ENCODE measurements around the gene LGR6.
"Not testable (repeated sequence)": the region's sequence is repeated elsewhere in the genome, so short reads cannot be mapped to it uniquely, and the experiment has no call there.

LGR6 gene

GRCh38 chr1:202349206-202349928, 155.8 kb downstream of the LGR6 start:
- Histone ChIP-seq H3K4me3 (ENCODE audit: low read depth, low read length) (peak overlapping the region; percentile 86), H3K9ac (ENCODE audit: low read depth, low read length) (peak overlapping the region; percentile 54), H3K9me3 (ENCODE audit: control insufficient read depth, insufficient read depth, low read length) (no peaks in the 10 kb centered on the region), H3K27me3 (ENCODE audit: control insufficient read depth, insufficient read depth, low read length) (no peaks in the 10 kb centered on the region), H3K36me3 (ENCODE audit: control insufficient read depth, insufficient read depth, low read length) (no peaks in the 10 kb centered on the region), H3K4me1 (ENCODE audit: control insufficient read depth, insufficient read depth, low read length) (peaks cover 13% of the 10 kb centered on the region; the same call in 1 of the 2 replicates), H3K27ac (ENCODE audit: low read depth, low read length) (peak overlapping the region; percentile 92)

GRCh38 chr1:202351725-202352124, 158.1 kb downstream of the LGR6 start:
- Histone ChIP-seq H3K9ac (ENCODE audit: low read depth, low read length) (no peak overlapping the region), H3K27ac (ENCODE audit: low read depth, low read length) (no peak overlapping the region), H3K36me3 (ENCODE audit: control insufficient read depth, insufficient read depth, low read length) (no peaks in the 10 kb centered on the region), H3K9me3 (ENCODE audit: control insufficient read depth, insufficient read depth, low read length) (no peaks in the 10 kb centered on the region), H3K27me3 (ENCODE audit: control insufficient read depth, insufficient read depth, low read length) (no peaks in the 10 kb centered on the region), H3K4me3 (ENCODE audit: low read depth, low read length) (no peak overlapping the region), H3K4me1 (ENCODE audit: control insufficient read depth, insufficient read depth, low read length) (peaks cover 13% of the 10 kb centered on the region; the same call in 1 of the 2 replicates)

- H3K4me1 ChIP-seq (ENCODE audit: control insufficient read depth, insufficient read depth, low read length): peaks cover 13% of the 10 kb centered on the region; the same call in 1 of the 2 replicates
- H3K27me3 ChIP-seq (ENCODE audit: control insufficient read depth, insufficient read depth, low read length); H3K27ac ChIP-seq (ENCODE audit: low read depth, low read length); H3K4me3 ChIP-seq (ENCODE audit: low read depth, low read length); H3K9ac ChIP-seq (ENCODE audit: low read depth, low read length); H3K36me3 ChIP-seq (ENCODE audit: control insufficient read depth, insufficient read depth, low read length); H3K9me3 ChIP-seq (ENCODE audit: control insufficient read depth, insufficient read depth, low read length): not testable (repeated sequence)
Measured at GRCh38 chr1:202352583-202353197, 159.1 kb downstream of the LGR6 start.

GRCh38 chr1:202355944-202356553, 162.4 kb downstream of the LGR6 start:
- no peaks in the 10 kb centered on the region for H3K36me3 ChIP-seq (ENCODE audit: control insufficient read depth, insufficient read depth, low read length)
- H3K4me3 ChIP-seq (ENCODE audit: low read depth, low read length): no peak overlapping the region
- H3K27me3 ChIP-seq (ENCODE audit: control insufficient read depth, insufficient read depth, low read length): no peaks in the 10 kb centered on the region
- H3K9me3 ChIP-seq (ENCODE audit: control insufficient read depth, insufficient read depth, low read length): no peaks in the 10 kb centered on the region; the same call in 1 of the 2 replicates
- 0 out of 2 replicates have a peak, but pooled peaks cover 3% of the 10 kb centered on the region for H3K4me1 ChIP-seq (ENCODE audit: control insufficient read depth, insufficient read depth, low read length)
- no peak overlapping the region for H3K9ac ChIP-seq (ENCODE audit: low read depth, low read length)
- H3K27ac ChIP-seq (ENCODE audit: low read depth, low read length): no peak overlapping the region

GRCh38 chr1:202357506-202357905, 163.9 kb downstream of the LGR6 start:
- H3K4me3 ChIP-seq (ENCODE audit: low read depth, low read length): no peak overlapping the region
- no peak overlapping the region for H3K27ac ChIP-seq (ENCODE audit: low read depth, low read length)
- H3K4me1 ChIP-seq (ENCODE audit: control insufficient read depth, insufficient read depth, low read length): peaks cover 15% of the 10 kb centered on the region
- no peaks in the 10 kb centered on the region; the same call in 1 of the 2 replicates for H3K9me3 ChIP-seq (ENCODE audit: control insufficient read depth, insufficient read depth, low read length)
- no peak overlapping the region for H3K9ac ChIP-seq (ENCODE audit: low read depth, low read length)
- no peaks in the 10 kb centered on the region for H3K27me3 ChIP-seq (ENCODE audit: control insufficient read depth, insufficient read depth, low read length)
- no peaks in the 10 kb centered on the region for H3K36me3 ChIP-seq (ENCODE audit: control insufficient read depth, insufficient read depth, low read length)

- Histone ChIP-seq H3K27ac (ENCODE audit: low read depth, low read length) (peak overlapping the region; percentile 77), H3K27me3 (ENCODE audit: control insufficient read depth, insufficient read depth, low read length) (no peaks in the 10 kb centered on the region)
Measured at GRCh38 chr1:202361224-202361623, 167.6 kb downstream of the LGR6 start.

GRCh38 chr1:202361701-202362100, 168.1 kb downstream of the LGR6 start:
- Histone ChIP-seq H3K4me1 (ENCODE audit: control insufficient read depth, insufficient read depth, low read length) (peaks cover 34% of the 10 kb centered on the region), H3K9me3 (ENCODE audit: control insufficient read depth, insufficient read depth, low read length) (no peaks in the 10 kb centered on the region; the same call in 1 of the 2 replicates), H3K4me3 (ENCODE audit: low read depth, low read length) (peak overlapping the region; percentile 24), H3K9ac (ENCODE audit: low read depth, low read length) (no peak overlapping the region), H3K36me3 (ENCODE audit: control insufficient read depth, insufficient read depth, low read length) (no peaks in the 10 kb centered on the region), H3K27me3 (ENCODE audit: control insufficient read depth, insufficient read depth, low read length) (no peaks in the 10 kb centered on the region), H3K27ac (ENCODE audit: low read depth, low read length) (peak overlapping the region; percentile 77)

More at GRCh38 chr1:202361224-202361623, 167.6 kb downstream of the LGR6 start:
- Histone ChIP-seq H3K9ac (ENCODE audit: low read depth, low read length) (no peak overlapping the region), H3K4me3 (ENCODE audit: low read depth, low read length) (peak overlapping the region; percentile 24), H3K4me1 (ENCODE audit: control insufficient read depth, insufficient read depth, low read length) (peaks cover 34% of the 10 kb centered on the region), H3K9me3 (ENCODE audit: control insufficient read depth, insufficient read depth, low read length) (no peaks in the 10 kb centered on the region; the same call in 1 of the 2 replicates), H3K36me3 (ENCODE audit: control insufficient read depth, insufficient read depth, low read length) (no peaks in the 10 kb centered on the region)

- H3K9ac ChIP-seq (ENCODE audit: low read depth, low read length): no peak overlapping the region
- peak overlapping the region; percentile 15 for H3K4me3 ChIP-seq (ENCODE audit: low read depth, low read length)
- no peaks in the 10 kb centered on the region for H3K27me3 ChIP-seq (ENCODE audit: control insufficient read depth, insufficient read depth, low read length)
- H3K4me1 ChIP-seq (ENCODE audit: control insufficient read depth, insufficient read depth, low read length): peaks cover 34% of the 10 kb centered on the region
- peak overlapping the region; percentile 69 for H3K27ac ChIP-seq (ENCODE audit: low read depth, low read length)
- H3K36me3 ChIP-seq (ENCODE audit: control insufficient read depth, insufficient read depth, low read length): no peaks in the 10 kb centered on the region
- no peaks in the 10 kb centered on the region; the same call in 1 of the 2 replicates for H3K9me3 ChIP-seq (ENCODE audit: control insufficient read depth, insufficient read depth, low read length)
Measured at GRCh38 chr1:202362212-202362611, 168.6 kb downstream of the LGR6 start.

GRCh38 chr1:202365092-202365815, 171.7 kb downstream of the LGR6 start:
- Histone ChIP-seq H3K27ac (ENCODE audit: low read depth, low read length) (peak overlapping the region; percentile 55), H3K9ac (ENCODE audit: low read depth, low read length) (no peak overlapping the region), H3K27me3 (ENCODE audit: control insufficient read depth, insufficient read depth, low read length) (no peaks in the 10 kb centered on the region), H3K4me3 (ENCODE audit: low read depth, low read length) (no peak overlapping the region), H3K36me3 (ENCODE audit: control insufficient read depth, insufficient read depth, low read length) (no peaks in the 10 kb centered on the region), H3K9me3 (ENCODE audit: control insufficient read depth, insufficient read depth, low read length) (no peaks in the 10 kb centered on the region; the same call in 1 of the 2 replicates), H3K4me1 (ENCODE audit: control insufficient read depth, insufficient read depth, low read length) (peaks cover 31% of the 10 kb centered on the region)

- H3K4me1 ChIP-seq (ENCODE audit: control insufficient read depth, insufficient read depth, low read length): peaks cover 22% of the 10 kb centered on the region
- no peak overlapping the region for H3K4me3 ChIP-seq (ENCODE audit: low read depth, low read length)
- no peak overlapping the region for H3K27ac ChIP-seq (ENCODE audit: low read depth, low read length)
- no peaks in the 10 kb centered on the region for H3K36me3 ChIP-seq (ENCODE audit: control insufficient read depth, insufficient read depth, low read length)
- no peaks in the 10 kb centered on the region for H3K27me3 ChIP-seq (ENCODE audit: control insufficient read depth, insufficient read depth, low read length)
- H3K9ac ChIP-seq (ENCODE audit: low read depth, low read length): no peak overlapping the region
- H3K9me3 ChIP-seq (ENCODE audit: control insufficient read depth, insufficient read depth, low read length): no peaks in the 10 kb centered on the region
Measured at GRCh38 chr1:202367271-202367670, 173.7 kb downstream of the LGR6 start.
